K562 (cell line): ENCODE measurements around the gene COLQ. TPM values are rescaled to one million over a fixed set of nuclear protein-coding genes. Genes with fewer than 3 reads are reported as not detected.

ENCODE experiments used
- EGR1 ChIP-seq: fragments of 450-650 bp; conservative IDR thresholded peaks from 2 replicates; pipeline ENCODE4 v1.6.1; 2017; ENCODE audit warnings: mild to moderate bottlenecking
- HNRNPK ChIP-seq: fragments of 200-400 bp; formaldehyde crosslinking; IDR thresholded peaks from one replicate; pipeline ENCODE4 v1.6.1; 2018; ENCODE audit warnings: mild to moderate bottlenecking, low read depth, low read length; ENCODE audit not compliant: poor library complexity, severe bottlenecking
- NR4A1 ChIP-seq, 2 experiments: fragments of 250-450 bp in 1 of 2; fragments of 450-650 bp in 1 of 2; sonication (Bioruptor Pico) in 1 of 2; IDR thresholded peaks; 2 replicates each; pipeline versions ENCODE4 v1.4.0 to v1.6.1; 2016 to 2020; ENCODE audit warnings: mild to moderate bottlenecking in 2 of 2, missing compliant biosample characterization in 1 of 2, missing genetic modification characterization in 1 of 2, moderate library complexity in 1 of 2
- SMARCC2 ChIP-seq: fragments of 450-650 bp; IDR thresholded peaks from 2 replicates; pipeline ENCODE4 v1.6.1; 2017; ENCODE audit warnings: antibody characterized with exemption, moderate library complexity, mild to moderate bottlenecking, low read depth
- ZNF384 ChIP-seq: IDR thresholded peaks from 2 replicates; pipeline ENCODE4 v1.6.1; 2012; ENCODE audit warnings: low read depth, low read length, improper control_type of control experiment
- ZNF780A ChIP-seq: fragments of 250-450 bp; sonication (Bioruptor Pico); IDR thresholded peaks from 2 replicates; pipeline ENCODE4 v1.5.0; 2021; ENCODE audit warnings: mild to moderate bottlenecking
- polyA plus RNA-seq, 8 experiments: library from polyadenylated mRNA; depleted of rRNA in 4 of 8; stranded (reverse) in 5 of 8; unstranded in 3 of 8; fragments of >200 nt; fragmentation: Nextera tagmentation in 2 of 8; fragmentation: Illumina TruSeq in 1 of 8; extraction: Ambion mirVana in 2 of 8; extraction: Trizol in 1 of 8; gene quantifications; 2 replicates each; pipeline versions ENCODE4 v1.2.1 to v1.2.3, GENCODE V29; 2011 to 2014; ENCODE audit warnings: inconsistent platforms in 1 of 8, missing spikeins in 1 of 8
- total RNA-seq, 7 experiments: library from RNA; depleted of rRNA in 6 of 7; stranded (reverse); fragments of >200 nt in 6 of 7; fragmentation: Illumina TruSeq in 2 of 7; extraction: Trizol in 2 of 7; gene quantifications; 2 replicates each; pipeline versions ENCODE4 v1.2.1 to v1.2.3, GENCODE V29; 2011 to 2021; ENCODE audit warnings: low replicate concordance in 1 of 7
- TF ChIP-seq, protein P1 (sequence below): fragments of 250-450 bp; sonication (Bioruptor Pico); IDR thresholded peaks from 2 replicates; pipeline ENCODE4 v1.5.0; 2021; ENCODE audit warnings: mild to moderate bottlenecking, moderate library complexity
- TF ChIP-seq, protein P2 (sequence below), 2 experiments: fragments of 200-800 bp in 1 of 2; sonication (Bioruptor generic) in 1 of 2; sonication (generic) in 1 of 2; formaldehyde crosslinking in 1 of 2; IDR thresholded peaks in 1 of 2; conservative IDR thresholded peaks in 1 of 2; 2 replicates each; pipeline versions ENCODE4 v1.5.0 to v1.6.1; 2016 to 2020; ENCODE audit warnings: missing compliant biosample characterization in 1 of 2, missing genetic modification characterization in 1 of 2, missing genetic modification reagents in 1 of 2

Gene COLQ
- total and polyA plus RNA-seq, 9 of the 15 experiments (the other 6 are each of a cell fraction or from before 2014, with no cell fraction given), result 0.04 to 0.36 (median 0.27) TPM; not detected in 4

DNA sequence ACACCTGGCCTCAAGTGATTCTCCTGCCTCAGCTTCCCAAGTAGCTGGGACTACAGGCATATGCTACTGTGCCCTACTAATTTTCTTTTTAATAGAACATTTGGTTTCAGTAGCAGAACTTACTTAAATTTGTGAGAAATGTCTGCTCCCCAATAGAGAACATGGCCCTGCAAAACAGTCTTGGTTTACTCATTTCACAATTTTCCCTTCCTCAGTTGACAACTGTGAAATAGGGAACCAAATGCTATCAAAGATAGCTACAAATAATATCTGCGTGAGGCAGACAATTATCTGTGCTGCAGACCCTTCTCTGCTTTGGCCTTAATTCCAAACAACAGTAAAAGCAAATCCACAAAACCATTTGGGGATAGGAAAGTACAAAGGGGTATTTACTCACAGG, 116.7 kb downstream of the COLQ start (continued):
- TF ChIP-seq, protein P1, sequence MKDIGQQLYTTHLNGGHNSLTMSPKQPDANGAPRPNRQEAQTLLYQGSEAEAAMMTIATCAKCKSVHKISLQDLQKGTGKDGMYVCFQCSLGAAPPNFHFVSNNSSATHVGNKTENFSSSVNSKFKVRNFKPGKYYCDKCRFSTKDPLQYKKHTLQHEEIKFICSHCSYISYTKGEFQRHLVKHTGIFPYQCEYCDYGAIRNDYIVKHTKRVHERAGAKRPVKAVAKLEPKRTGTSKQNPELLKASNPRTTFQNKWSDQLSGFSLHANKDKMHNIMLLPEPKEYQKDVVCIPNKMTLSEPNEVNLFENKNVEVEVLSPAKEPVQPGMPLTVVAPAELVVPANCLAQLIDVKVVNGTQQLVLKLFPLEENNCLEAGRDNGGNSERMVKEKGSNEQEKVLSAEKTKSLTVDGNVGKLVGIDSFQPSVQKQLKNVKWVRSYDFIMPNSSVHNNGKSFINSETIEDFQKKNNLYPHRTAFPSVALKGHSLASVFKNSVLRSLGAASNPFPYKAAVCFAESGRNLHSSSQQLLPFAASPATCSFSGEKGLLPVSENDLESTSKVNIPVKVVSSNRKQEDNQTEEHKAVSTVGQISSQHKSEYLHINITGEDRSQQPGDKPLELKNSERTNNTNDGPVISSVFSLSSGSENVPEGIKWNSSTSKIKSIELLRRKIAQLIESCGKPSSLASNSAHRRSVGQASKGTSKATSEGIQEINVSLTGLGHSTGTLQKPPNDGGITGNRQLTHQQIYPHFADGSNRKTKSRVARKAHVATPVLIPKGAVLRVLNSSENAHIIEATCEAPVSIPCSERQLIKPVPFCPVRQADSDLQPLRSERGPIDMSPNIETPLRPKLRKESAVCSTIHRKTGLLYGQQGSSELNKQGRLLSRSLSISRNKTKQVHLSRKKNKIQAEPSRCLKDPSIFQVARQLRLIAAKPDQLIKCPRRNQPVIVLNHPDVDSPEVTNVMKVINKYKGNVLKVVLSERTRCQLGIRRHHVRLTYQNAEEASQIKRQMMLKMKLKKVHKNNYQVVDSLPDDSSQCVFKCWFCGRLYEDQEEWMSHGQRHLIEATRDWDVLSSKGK (CRISPR knock-in tag), result no peak
- TF ChIP-seq HNRNPK (no peak), ZNF780A (CRISPR knock-in tag) (no peak), SMARCC2 (no peak), ZNF384 (no peak), EGR1 (no peak), NR4A1 (CRISPR knock-in tag; IDR thresholded peaks at IDR 0.05) (no peak), NR4A1 (tag; IDR thresholded peaks at IDR 0.05) (no peak)
- TF ChIP-seq, protein P2, sequence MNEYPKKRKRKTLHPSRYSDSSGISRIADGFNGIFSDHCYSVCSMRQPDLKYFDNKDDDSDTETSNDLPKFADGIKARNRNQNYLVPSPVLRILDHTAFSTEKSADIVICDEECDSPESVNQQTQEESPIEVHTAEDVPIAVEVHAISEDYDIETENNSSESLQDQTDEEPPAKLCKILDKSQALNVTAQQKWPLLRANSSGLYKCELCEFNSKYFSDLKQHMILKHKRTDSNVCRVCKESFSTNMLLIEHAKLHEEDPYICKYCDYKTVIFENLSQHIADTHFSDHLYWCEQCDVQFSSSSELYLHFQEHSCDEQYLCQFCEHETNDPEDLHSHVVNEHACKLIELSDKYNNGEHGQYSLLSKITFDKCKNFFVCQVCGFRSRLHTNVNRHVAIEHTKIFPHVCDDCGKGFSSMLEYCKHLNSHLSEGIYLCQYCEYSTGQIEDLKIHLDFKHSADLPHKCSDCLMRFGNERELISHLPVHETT (CRISPR knock-in tag; conservative IDR thresholded peaks at IDR 0.05 in 1 of 2, IDR thresholded peaks at IDR 0.05 in 1 of 2), result no peak
